Neural cell (in vitro differentiated cells): ENCODE measurements around the gene KHDRBS2. TPM values are rescaled to one million over a fixed set of nuclear protein-coding genes. Genes with fewer than 3 reads are reported as not detected.

Experiments
- H2AFZ ChIP-seq: fragments of 200-600, 300-800 bp; sonication (generic), shearing (Covaris generic); 2 replicates; pipeline ENCODE4 v1.6.0; 2014; ENCODE audit warnings: low read depth, mild to moderate bottlenecking, antibody characterized with exemption, low read length, moderate library complexity
- H3F3A ChIP-seq: fragments of 200-600 bp; shearing (Covaris generic); 2 replicates; pipeline ENCODE4 v1.6.1; 2016; ENCODE audit warnings: mild to moderate bottlenecking, moderate library complexity, mixed read lengths, antibody characterized with exemption, low read length; ENCODE audit not compliant: insufficient read depth, poor library complexity, severe bottlenecking
- H3K27ac ChIP-seq: fragments of 200-600, 300-800 bp; sonication (generic), shearing (Covaris generic); 2 replicates; pipeline ENCODE4 v1.5.1; 2014; ENCODE audit warnings: mild to moderate bottlenecking, low read length, moderate library complexity
- H3K27me3 ChIP-seq: fragments of 300-800, 200-600 bp; sonication (generic), shearing (Covaris generic); 2 replicates; pipeline ENCODE4 v1.6.0; 2014; ENCODE audit warnings: mild to moderate bottlenecking, low read depth, low read length, moderate library complexity; ENCODE audit not compliant: insufficient read depth
- H3K36me3 ChIP-seq: fragments of 300-800, 200-600 bp; sonication (generic), shearing (Covaris generic); 2 replicates; pipeline ENCODE4 v1.5.1; 2014; ENCODE audit warnings: mild to moderate bottlenecking, antibody characterized with exemption, low read length, moderate library complexity; ENCODE audit not compliant: insufficient read depth
- H3K4me2 ChIP-seq: fragments of 300-800, 200-600 bp; sonication (generic), shearing (Covaris generic); 2 replicates; pipeline ENCODE4 v1.6.0; 2014; ENCODE audit warnings: mild to moderate bottlenecking, low read length
- H3K4me3 ChIP-seq: fragments of 300-800, 200-600 bp; sonication (generic), shearing (Covaris generic); 2 replicates; pipeline ENCODE4 v1.5.1; 2014; ENCODE audit warnings: mild to moderate bottlenecking, low read length, moderate library complexity
- H3K79me2 ChIP-seq: fragments of 200-600 bp; shearing (Covaris generic); replicated peaks from 2 replicates; pipeline ENCODE4 v1.6.0; 2014; ENCODE audit warnings: mild to moderate bottlenecking, low read length, moderate library complexity; ENCODE audit not compliant: insufficient read depth
- H3K9ac ChIP-seq: fragments of 300-800, 200-600 bp; sonication (generic), shearing (Covaris generic); 2 replicates; pipeline ENCODE4 v1.6.1; 2016; ENCODE audit warnings: mild to moderate bottlenecking, low read length, mixed read lengths
- H3K9me2 ChIP-seq: fragments of 200-600 bp; shearing (Covaris generic); 2 replicates; pipeline ENCODE4 v1.6.1; 2016; ENCODE audit warnings: mild to moderate bottlenecking, low read length, mixed read lengths; ENCODE audit not compliant: insufficient read depth
- H3K9me3 ChIP-seq: fragments of 200-600, 300-800 bp; sonication (generic), shearing (Covaris generic); 2 replicates; pipeline ENCODE4 v1.6.1; 2016; ENCODE audit warnings: mild to moderate bottlenecking, mixed run types, low read length, moderate library complexity, mixed read lengths
- H4K20me1 ChIP-seq: fragments of 200-600 bp; shearing (Covaris generic); 2 replicates; pipeline ENCODE4 v1.6.1; 2016; ENCODE audit warnings: mild to moderate bottlenecking, mixed run types; ENCODE audit not compliant: insufficient read depth
- CTCF ChIP-seq: fragments of 450-650 bp; IDR thresholded peaks from 2 replicates; pipeline ENCODE4 v1.5.1; 2014; ENCODE audit warnings: antibody characterized with exemption, mild to moderate bottlenecking, moderate library complexity; ENCODE audit not compliant: poor library complexity, severe bottlenecking
- EP300 ChIP-seq: fragments of 450-650 bp; conservative IDR thresholded peaks from 2 replicates; pipeline ENCODE4 v1.6.1; 2014; ENCODE audit warnings: antibody characterized with exemption, mild to moderate bottlenecking, moderate library complexity; ENCODE audit not compliant: poor library complexity, severe bottlenecking
- EZH2 ChIP-seq: fragments of 200-600, 300-800 bp; shearing (Covaris generic), sonication (generic); IDR thresholded peaks from 2 replicates; pipeline ENCODE4 v1.6.1; 2014; ENCODE audit warnings: antibody characterized with exemption, low read length, borderline replicate concordance, mild to moderate bottlenecking; ENCODE audit not compliant: insufficient read depth, poor library complexity, severe bottlenecking
- MXI1 ChIP-seq: fragments of 450-650 bp; conservative IDR thresholded peaks from 2 replicates; pipeline ENCODE4 v1.6.1; 2014; ENCODE audit warnings: antibody characterized with exemption, mild to moderate bottlenecking; ENCODE audit not compliant: poor library complexity, severe bottlenecking
- POLR2AphosphoS5 ChIP-seq: IDR thresholded peaks from 2 replicates; pipeline ENCODE4 v1.6.1; 2012
- RAD21 ChIP-seq: fragments of 450-650 bp; conservative IDR thresholded peaks from 2 replicates; pipeline ENCODE4 v1.6.1; 2014; ENCODE audit warnings: antibody characterized with exemption, mild to moderate bottlenecking, moderate library complexity
- SMC3 ChIP-seq: fragments of 450-650 bp; conservative IDR thresholded peaks from 2 replicates; pipeline ENCODE4 v1.6.1; 2014; ENCODE audit warnings: antibody characterized with exemption, mild to moderate bottlenecking, moderate library complexity; ENCODE audit not compliant: poor library complexity
- TAF1 ChIP-seq: IDR thresholded peaks from 2 replicates; pipeline ENCODE4 v1.6.1; 2012; ENCODE audit warnings: low read depth
- polyA minus RNA-seq: library from RNA; depleted of rRNA, polyadenylated mRNA; stranded (reverse); fragments of >200 nt; gene quantifications from 2 replicates; pipeline ENCODE4 v1.2.3, GENCODE V29; 2014
- polyA plus RNA-seq: library from polyadenylated mRNA; depleted of rRNA; stranded (reverse); fragments of >200 nt; gene quantifications from 2 replicates; pipeline ENCODE4 v1.2.3, GENCODE V29; 2014
- TF ChIP-seq, protein P1 (sequence below): IDR thresholded peaks from 2 replicates; pipeline ENCODE4 v1.6.1; 2012; ENCODE audit warnings: borderline replicate concordance

The KHDRBS2 gene
- polyA plus RNA-seq (25.4 and 28.5 TPM in 2 replicates), polyA minus RNA-seq (42.4 and 46.7 TPM in 2 replicates)

DNA sequence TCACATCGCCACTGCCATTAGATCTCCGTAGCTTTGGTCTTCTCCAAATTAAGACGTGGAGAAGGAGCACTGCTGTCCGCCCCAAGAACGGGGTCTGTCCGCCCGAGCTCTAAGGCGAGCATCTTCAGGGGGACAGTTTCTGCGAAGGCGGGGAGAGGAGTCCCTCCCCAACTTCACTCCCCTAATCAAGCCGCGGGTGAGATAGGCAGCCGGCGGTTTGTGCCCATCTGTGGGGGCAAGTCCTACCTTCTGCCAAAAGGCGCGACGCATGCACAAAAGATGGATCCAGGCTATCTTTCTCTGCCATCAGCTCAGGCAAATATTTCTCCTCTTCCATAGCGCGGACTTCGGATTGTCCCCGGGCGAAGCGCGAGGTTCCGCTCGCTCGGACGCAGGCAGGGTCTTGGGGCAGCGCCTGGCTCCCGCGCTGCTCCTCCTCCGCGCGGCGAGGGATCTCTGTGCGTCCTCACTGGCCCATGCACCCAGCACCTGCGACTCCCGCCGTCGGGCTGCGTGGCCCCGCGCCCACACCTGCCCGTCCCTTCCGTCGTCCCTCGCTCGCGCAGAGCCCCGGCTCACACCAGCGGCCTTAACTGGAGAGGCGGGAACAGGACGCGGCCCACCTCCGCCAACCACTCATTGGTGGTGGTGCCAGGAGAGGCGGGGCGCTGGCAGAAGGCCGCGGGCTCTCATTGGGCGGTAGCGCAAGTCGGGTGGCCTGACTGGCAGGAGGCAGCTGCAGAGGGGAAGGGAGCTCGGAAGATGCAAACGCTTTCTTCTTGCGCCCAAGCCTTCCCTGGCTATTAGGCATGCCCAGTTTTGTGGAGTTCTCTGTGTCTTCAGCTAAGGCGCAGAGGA is at the start of gene KHDRBS2:
KHDRBS2 (minus strand) TSS at position 614 of the 858 bp plus-strand sequence.
- Histone ChIP-seq H3K4me3 (peak within 1 kb of the TSS; percentile 86), H3K27ac (peak within 1 kb of the TSS; percentile 54), H3K36me3 (no peaks in the 10 kb centered on the region), H4K20me1 (no peaks in the 10 kb centered on the region), H3K9ac (peak within 1 kb of the TSS; percentile 71), H3F3A (no peaks in the 10 kb centered on the region), H2AFZ (peak within 1 kb of the TSS; percentile 83), H3K9me2 (no peaks in the 10 kb centered on the region), H3K79me2 (peaks cover 27% of the 10 kb centered on the region), H3K27me3 (no peaks in the 10 kb centered on the region), H3K9me3 (no peaks in the 10 kb centered on the region), H3K4me2 (peak within 1 kb of the TSS; percentile 83)
- TF ChIP-seq, protein P1, sequence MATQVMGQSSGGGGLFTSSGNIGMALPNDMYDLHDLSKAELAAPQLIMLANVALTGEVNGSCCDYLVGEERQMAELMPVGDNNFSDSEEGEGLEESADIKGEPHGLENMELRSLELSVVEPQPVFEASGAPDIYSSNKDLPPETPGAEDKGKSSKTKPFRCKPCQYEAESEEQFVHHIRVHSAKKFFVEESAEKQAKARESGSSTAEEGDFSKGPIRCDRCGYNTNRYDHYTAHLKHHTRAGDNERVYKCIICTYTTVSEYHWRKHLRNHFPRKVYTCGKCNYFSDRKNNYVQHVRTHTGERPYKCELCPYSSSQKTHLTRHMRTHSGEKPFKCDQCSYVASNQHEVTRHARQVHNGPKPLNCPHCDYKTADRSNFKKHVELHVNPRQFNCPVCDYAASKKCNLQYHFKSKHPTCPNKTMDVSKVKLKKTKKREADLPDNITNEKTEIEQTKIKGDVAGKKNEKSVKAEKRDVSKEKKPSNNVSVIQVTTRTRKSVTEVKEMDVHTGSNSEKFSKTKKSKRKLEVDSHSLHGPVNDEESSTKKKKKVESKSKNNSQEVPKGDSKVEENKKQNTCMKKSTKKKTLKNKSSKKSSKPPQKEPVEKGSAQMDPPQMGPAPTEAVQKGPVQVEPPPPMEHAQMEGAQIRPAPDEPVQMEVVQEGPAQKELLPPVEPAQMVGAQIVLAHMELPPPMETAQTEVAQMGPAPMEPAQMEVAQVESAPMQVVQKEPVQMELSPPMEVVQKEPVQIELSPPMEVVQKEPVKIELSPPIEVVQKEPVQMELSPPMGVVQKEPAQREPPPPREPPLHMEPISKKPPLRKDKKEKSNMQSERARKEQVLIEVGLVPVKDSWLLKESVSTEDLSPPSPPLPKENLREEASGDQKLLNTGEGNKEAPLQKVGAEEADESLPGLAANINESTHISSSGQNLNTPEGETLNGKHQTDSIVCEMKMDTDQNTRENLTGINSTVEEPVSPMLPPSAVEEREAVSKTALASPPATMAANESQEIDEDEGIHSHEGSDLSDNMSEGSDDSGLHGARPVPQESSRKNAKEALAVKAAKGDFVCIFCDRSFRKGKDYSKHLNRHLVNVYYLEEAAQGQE: no peak
- peak; percentile 27 for TF ChIP-seq EP300
- peak; percentile 53 for TF ChIP-seq RAD21
- TF ChIP-seq POLR2AphosphoS5: peak; percentile 75
- no peak for TF ChIP-seq EZH2
- TF ChIP-seq CTCF: no peak
- TF ChIP-seq TAF1: peak; percentile 68
- peak; percentile 49 for TF ChIP-seq SMC3
- peak; percentile 67 for TF ChIP-seq MXI1

DNA sequence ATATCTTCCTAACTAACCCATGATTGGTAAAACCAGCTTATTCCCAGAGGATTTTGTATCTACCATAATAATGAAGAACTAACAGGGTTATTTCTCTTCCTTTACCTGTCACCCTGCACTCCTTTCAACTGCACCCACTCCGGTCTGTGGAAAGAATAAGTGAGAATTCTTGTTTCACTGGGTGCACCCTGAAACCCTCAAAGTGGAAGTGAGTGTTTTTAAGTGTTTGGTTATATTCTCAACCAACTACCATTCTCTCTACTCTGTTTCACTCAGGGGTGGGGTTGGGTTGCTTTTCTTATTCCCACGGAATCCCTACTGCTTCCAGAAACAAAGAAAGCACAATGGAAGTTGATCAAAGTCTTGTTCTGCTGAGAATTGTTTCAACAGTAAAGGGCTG is 42.6 kb upstream of the KHDRBS2 start:
- TF ChIP-seq POLR2AphosphoS5 (no peak), RAD21 (no peak), CTCF (no peak), SMC3 (no peak), EP300 (no peak), EZH2 (no peak), TAF1 (no peak), MXI1 (no peak)
- TF ChIP-seq, protein P1: no peak
- Histone ChIP-seq H3K36me3 (no peaks in the 10 kb centered on the region), H3K27ac (no peak overlapping the region), H3K79me2 (no peaks in the 10 kb centered on the region), H3K4me2 (no peak overlapping the region), H2AFZ (no peak overlapping the region), H3K9ac (no peak overlapping the region), H3K9me2 (no peaks in the 10 kb centered on the region), H3K4me3 (no peak overlapping the region), H3F3A (no peaks in the 10 kb centered on the region), H4K20me1 (no peaks in the 10 kb centered on the region), H3K9me3 (no peaks in the 10 kb centered on the region), H3K27me3 (no peaks in the 10 kb centered on the region)
